GM18517 (cell line): ENCODE data around the gene NHP2.
A peak's percentile ranks its signal among the peaks of the same experiment; 100 is the strongest.

Experiments used
- ATAC-seq: cut with Tn5 transposase; IDR thresholded peaks from one replicate; pipeline ENCODE4 v1.9.1; 2021; ENCODE audit warnings: mild to moderate bottlenecking, moderate library complexity; ENCODE audit not compliant: unreplicated experiment

NHP2 gene

DNA sequence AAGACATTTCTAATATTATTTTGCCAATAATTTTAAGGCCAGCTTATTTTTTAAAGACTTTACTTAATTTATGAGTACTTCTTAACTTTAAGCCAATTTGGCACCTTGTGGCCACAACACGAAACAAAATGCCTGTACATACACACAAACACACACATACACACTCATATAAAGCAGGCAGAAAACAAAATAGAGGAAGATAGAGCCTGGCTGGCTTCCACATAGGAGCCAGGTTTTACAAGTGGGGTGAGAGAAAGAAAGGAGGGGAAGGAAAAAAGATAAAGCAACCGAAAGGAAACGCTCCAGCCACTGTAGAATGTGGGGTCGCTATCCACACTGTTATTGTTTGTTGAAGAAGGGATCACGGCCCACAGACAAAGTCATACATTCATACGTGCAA lies 23.1 kb upstream of the NHP2 start:
- no peak for ATAC-seq

DNA sequence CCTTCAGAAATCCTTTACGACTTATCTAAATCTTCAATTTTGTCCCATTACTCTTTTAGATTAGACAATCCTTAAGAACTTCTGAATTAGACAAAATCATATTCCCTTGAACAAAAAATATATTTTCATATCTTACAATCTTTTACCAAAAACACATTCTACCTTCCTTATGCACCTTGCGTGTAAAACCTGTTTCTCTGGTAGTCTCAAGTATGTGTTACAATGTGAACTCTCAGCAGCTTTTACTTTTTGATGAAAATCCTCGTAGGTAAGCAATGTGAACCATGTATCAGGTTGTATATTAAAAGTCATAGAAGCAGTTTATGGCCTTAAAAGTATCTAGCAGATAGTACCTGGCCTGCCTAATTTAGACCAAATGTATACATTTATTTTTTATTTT lies 20.8 kb upstream of the NHP2 start:
- no peak for ATAC-seq

DNA sequence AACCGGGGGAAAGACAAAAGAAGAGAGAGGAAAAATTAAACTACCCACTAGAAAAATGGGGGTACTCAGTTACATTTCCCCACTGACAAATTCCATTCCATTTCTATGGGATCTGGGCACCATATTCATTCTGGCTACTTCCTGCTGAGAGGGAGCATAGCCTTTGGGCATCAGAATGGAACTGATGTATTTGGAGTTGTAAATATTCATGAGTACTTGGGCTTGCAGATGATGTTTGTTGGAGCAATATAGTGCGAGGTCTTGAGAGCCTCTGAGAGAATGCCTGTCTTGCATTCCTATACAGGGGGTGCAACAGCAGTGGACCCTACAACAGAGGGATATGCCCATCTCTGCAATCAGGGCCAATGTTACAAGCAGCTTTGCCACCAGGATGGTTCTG lies 16.8 kb upstream of the NHP2 start:
- no peak for ATAC-seq

DNA sequence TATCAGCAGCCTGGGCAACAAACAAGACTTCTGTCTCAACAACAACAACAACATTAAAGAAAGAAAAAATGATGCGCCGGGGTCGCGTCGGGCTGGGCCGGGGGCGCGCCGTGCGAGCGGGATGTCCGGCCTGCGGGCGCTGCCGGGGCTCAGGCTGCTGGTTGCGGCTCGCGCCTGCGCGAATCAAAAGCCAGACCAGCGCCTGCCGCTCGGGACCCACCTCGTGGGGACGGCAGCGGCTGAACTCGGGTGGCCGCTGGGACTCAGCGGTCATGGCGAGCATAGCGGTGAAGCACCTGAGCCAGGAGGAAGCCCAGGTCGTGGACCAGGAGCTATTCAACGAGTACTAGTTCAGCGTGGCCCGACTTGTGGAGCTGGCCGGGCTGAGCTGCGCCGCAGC lies 11.9 kb upstream of the NHP2 start:
- no peak for ATAC-seq

DNA sequence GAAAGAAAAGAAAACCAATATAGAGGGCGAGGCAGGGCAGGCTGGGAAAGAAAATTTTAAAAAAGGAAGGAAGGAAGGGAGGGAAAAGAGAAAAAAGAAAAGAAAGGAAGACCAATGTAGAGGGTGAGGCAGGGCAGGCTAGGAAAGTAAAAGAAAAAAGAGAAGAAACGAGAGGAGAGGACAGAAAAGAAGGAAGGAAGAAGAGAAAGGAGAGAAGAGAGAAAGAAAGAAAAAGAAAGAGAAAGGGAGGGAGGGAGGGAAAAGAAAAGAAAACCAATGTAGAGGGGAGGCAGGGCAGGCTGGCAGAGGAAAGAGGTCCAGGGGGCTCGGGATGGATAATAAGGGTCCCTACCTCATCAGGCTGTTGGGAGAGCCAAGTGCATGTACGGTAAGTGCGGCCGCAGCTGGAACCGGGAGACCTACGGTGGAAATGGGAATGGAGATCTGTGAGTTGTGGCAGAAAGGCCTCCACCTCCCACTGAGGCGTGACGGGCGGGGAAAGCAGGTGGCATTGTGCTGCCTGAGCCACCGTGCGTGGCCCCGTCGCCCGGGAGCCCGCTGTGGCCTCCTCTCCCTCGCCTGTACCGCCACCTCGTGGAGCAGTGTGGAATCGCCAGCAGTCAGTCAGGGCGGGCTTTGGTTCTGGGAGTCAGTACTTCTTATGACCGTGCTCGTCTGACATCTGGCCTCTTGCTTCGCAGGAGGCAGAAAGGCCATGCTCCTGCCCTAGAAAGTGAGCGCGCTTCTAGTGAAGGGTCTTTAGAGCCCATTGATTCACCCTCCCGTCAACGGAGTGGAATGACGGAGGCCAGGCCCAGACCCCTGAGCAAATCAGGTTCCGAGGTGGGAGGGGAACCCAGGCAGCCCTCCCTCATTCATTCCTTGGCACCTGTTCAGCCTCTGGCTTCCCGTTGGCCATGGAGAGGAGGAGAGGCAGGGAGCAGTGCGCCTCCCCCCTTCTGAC lies 10.4 kb upstream of the NHP2 start:
- ATAC-seq, result peak; percentile 91

DNA sequence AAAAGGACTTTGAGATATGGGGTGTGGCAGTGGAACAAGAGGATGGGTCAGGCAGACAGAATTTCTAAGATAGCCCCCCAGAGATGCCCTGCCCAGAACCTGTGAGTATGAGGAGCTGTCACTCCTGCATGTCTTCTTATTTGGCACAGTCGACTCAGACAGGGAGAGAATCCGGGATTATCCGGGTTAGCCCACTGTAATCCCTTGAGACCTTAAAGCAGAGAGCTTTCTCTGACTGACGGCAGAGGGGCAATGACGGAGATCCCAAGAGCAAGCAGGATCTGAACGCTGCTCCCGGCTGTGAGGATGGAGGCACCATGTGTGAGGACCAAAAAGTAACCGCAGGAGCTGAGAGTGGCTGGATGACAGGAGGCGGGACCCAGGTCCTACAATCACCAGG lies 8.8 kb upstream of the NHP2 start:
- no peak for ATAC-seq

DNA sequence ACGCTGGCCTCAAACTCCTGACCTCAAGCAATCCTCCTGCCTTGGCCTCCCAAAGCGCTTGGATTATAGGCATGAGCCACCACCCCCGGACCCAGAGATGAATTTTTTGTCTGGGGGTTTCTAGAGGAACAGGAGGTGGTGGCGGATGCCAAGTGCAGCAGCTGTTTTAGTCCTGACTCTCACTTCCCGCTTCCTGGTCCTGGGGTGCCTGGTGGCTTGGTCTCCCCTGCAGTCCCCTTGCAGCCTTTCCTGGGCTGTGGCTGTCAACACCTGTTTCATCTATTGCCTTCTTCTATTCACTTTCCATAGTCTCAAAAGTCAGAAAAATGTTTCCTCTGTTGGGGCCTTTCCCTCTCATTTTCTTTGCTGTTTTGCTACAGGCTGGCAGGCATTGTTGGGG lies 6.5 kb upstream of the NHP2 start:
- ATAC-seq, result no peak

DNA sequence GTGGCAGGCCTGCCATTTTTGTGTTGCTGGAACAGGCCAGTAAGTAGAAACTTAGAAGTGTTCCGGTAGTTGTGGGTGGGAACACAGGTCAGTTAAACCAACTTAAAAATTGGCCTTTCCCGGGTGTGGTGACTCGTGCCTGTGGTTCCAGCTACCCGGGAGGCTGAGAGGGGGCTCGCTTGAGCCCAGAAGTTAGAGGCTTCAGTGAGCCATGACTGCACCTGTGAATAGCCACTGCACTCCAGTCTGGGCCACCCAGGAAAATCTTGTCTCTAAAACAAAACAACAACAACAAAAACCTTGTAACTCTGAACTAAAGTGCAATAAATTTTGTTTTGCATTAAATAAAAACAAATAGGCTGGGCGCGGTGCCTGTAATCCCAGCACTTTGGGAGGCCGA lies 1.4 kb upstream of the NHP2 start:
- no peak for ATAC-seq

DNA sequence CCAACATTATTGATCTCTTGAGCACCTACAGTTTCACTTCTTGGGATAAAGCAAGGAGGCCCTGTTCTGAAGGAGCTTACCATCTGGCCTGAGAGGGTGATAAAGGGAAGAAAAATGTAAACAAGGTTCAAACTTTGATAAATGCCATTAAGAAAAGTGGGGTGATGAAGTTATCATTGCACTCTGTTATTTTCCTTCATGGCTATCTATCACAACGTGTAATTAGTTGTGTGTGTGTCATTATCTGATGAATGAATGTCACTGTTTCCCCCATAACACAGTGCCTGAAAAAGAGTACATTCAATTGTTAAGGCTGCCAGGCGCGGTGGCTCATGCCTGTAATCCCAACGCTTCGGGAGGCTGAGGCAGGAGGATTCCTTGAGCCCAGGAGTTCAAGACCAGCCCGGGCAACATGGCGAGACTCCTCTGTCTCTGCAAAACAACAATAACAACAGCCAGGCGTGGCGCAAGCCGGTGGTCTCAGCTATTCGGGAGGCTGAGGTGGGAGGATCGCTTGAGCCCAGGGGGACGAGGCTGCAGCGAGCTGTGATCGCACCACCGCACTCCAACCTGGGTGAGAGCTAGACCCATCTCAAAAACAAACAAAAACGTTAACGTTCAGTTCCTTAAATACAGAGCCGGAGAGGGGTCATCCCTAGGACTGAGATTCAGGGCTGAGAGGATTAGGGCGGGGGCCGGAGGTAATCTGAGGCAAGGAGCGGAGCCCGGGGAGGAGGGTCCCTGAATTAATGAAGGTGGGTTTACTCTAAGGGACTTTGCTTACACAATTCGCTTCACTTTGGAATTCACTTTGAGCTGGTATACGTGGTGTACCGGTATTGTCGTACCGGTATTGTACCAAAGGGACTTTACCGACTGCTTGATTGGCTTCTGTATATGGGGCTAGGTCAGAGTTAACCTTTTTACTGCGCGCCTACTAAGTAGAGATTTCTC lies 917 bp downstream of the NHP2 start:
- ATAC-seq, result no peak

DNA sequence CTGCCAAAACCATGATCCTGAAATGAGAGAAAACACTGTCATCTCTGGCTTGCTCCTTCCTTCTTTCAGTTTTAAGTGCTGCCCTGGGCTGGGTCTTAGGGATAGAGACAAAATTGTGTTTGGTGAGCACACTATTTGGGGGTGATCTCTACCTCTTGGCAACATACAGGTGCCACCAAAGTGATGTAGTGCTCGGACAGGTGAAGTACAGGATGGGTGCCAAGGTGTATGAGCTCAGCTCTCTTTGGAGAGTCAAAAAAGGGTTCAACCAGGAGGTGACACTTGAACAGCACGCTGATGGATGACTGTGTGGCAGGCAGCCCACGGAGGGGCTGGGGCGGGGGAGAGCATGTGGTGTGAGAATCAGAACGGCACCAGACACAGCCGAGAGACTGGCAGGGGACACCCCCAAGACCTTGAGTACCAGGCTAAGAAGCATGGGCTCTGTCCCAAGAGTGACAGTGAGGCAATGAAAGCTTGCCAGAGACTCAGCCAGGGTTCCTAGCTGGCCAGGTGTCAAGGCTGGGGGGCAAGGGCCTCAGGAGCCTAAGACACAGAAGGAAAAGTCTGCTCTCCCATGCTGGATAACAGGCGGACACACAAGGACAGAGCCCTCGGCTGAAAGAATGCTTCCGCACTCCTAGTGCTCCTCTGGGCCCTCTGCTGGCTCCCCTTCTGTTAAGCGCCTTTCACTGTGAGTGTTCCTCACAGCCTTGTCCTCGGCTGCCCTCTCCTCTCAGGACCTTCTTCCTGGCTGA lies 2.5 kb downstream of the NHP2 start:
- no peak for ATAC-seq

DNA sequence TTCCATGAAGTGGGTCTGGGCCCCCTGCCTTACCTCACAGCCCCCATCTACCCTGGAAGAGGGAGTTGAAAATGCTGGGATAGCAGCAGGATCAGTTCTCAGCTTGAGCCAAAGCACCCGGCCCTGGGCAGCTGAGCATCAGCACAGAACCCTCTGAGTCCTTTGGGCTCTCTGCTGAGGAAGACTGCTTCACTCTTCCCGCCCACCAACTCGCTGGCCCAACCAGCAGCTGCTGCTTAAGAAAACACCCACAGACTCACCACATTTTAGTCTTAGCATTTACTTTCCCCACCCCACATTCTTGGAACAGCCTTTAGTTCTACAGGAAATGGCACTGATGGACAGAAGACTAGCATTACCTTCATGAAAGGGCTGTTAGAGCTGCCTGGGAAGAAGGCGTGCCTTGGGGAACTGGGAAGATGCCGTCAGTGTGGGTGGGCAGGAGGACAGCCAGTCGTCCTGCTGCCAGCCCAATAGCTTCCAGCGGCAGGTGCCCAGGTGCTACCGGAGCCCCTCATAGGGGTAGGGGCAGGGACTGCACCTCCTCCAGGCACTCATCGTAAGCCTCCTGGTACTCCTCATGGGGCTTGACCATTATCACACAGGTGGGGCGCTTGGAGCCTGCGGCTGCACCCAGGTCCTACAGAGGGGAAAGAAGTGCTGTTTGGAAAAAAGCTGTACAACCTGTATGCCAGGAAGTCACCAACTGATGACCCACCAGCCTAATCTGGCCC lies 4.3 kb downstream of the NHP2 start:
- ATAC-seq, result no peak

DNA sequence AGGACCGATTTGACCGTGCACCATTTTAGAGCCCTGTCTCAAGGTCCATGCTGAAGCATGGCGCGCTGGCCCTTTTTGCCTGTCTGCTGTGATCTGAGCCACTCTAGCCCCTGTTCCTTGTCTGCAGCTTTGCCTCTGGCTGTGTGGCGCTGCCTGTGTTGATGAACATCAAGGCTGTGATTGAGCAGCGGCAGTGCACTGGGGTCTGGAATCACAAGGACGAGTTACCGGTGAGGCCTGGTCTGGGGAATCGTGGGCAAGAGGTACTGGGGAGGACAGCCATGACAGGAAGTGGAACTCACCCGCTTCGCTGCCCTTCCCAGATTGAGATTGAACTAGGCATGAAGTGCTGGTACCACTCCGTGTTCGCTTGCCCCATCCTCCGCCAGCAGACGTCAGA lies 6.3 kb downstream of the NHP2 start:
- no peak for ATAC-seq

DNA sequence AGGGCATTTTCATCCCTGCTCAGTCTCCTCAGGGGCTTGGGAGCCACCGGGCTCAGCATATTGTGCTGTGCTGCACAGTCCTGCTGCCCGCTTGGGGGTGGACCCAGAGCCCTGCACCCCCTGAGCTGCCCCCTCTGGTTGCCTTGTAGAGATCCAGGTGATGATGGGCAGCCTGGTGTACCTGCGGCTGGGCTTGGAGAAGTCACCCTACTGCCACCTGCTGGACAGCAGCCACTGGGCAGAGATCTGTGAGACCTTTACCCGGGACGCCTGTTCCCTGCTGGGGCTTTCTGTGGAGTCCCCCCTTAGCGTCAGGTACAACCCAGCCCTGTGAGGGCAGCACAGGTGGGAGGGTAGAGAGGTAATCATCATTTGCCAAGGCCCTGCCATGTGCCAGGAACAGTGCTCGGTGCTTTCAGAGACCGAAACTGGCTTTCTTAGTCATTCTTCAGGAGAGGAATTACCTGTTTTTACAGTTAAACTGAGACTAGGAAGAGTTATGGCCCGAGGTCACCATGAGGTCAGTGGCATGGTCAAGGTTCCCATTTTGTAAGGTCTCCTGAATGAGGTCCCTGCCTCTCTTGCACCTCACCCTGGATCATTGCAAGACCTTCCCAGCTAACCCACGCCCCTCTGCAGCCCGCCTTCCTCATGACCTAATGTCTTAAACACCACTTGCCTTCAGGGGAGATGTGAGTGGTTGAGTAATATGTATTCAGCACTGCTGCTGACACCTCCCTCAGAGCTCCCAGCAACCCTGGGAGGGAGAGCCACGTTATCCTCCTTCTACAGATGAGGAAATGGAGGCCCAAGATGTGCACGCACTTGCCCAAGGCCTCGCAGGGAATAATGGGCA lies 7.5 kb downstream of the NHP2 start:
- ATAC-seq, result no peak

DNA sequence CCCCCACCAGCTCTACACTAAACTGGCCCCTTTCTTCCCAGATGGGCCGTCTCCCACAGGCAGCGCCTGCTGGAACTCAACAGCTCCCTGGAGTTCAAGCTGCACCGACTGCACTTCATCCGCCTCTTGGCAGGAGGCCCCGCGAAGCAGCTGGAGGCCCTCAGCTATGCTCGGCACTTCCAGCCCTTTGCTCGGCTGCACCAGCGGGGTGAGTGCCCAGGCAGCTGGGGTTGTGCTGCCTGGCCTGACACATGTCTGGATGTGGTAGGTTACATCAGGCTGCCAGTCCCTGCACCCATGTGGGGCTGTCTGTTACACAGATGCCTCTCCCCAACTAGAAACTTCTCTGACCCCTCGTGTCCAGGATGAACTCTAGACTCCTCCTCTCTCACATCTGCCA lies 9.8 kb downstream of the NHP2 start:
- ATAC-seq, result no peak

DNA sequence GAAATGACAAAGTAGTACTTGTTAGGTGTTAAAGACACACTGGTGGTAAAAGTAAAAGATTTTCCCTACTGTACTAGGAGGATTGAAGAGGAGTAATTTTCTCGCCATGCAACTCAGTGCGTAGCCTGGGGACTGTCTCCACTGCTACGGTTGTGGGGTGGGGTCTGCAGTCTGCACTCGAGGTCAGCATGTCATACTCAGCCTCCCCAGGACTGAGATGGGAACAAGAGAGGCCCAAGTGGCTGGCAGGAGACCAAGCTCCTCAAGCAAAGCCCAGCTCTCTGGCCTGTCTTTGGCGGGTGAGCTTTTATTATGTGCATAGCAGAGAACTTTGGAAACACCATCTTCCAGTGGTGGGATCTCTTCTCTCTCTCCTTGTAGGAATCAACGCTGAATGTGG lies 10.4 kb downstream of the NHP2 start:
- no peak for ATAC-seq

DNA sequence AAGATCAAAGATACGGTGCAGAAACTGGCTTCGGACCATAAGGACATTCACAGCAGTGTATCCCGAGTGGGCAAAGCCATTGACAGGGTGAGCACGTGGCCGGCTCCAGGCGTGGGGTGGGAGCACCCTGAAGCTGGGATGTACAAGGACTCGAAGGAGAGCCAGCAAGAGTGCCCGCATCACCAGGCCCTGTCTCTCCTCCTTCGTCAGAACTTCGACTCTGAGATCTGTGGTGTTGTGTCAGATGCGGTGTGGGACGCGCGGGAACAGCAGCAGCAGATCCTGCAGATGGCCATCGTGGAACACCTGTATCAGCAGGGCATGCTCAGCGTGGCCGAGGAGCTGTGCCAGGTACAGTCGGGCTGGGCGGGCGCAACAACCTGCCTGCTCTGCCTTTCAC lies 11.0 kb downstream of the NHP2 start:
- no peak for ATAC-seq

DNA sequence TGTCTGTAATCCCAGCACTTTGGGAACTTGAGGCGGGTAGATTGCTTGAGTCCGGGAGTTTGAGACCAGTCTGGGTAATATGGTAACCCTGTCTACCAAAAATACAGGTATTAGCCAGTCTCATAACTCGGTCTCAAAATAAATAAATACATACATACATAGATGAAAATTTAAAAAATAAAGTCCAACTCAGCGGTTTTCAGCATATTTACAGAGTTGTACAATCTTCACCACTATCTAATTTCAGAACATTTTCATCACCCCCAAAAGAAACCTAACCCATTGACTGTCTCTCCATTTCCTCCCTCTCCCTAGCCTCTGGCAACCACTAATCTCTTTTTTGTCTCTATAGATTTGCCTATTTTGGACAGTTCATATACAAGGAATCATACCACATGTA lies 12.1 kb downstream of the NHP2 start:
- no peak for ATAC-seq

DNA sequence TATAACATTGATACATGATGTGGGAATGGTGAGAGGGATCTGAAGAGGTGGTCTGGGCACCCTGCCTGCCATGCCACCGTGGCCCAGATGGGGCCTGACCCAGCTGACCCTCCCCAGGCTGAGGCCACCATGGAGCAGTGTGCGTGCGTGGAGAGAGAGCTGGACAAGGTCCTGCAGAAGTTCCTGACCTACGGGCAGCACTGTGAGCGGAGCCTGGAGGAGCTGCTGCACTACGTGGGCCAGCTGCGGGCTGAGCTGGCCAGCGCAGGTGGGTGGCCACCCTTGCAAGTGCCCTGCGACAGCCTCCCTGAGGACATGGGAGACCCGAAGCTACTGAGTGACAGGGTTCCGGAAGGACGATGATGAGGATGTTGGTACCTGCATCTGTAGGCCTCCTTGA lies 15.7 kb downstream of the NHP2 start:
- ATAC-seq, result no peak

DNA sequence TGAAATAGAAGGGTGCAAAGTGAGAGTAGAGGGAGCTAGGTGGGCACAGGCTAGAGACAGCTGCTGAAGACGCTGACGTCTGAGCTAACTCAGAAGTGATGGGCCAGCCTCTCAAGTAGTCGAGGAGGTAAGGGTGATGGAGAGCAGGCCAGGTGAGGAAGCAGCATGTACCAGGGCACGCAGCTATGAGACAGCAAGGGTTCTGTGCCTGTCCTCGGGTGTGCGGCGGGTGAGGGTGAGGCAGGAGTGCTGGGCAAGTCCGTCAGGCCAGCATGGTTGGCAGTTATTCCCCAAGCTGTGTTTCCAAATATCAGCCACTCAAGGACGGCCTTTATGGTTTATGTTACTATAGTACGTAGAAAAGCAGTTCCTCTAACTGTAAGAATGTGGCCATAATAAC lies 16.7 kb downstream of the NHP2 start:
- no peak for ATAC-seq
